ENCODE results near the gene GPR141.

- TF ChIP-seq, protein P1, sequence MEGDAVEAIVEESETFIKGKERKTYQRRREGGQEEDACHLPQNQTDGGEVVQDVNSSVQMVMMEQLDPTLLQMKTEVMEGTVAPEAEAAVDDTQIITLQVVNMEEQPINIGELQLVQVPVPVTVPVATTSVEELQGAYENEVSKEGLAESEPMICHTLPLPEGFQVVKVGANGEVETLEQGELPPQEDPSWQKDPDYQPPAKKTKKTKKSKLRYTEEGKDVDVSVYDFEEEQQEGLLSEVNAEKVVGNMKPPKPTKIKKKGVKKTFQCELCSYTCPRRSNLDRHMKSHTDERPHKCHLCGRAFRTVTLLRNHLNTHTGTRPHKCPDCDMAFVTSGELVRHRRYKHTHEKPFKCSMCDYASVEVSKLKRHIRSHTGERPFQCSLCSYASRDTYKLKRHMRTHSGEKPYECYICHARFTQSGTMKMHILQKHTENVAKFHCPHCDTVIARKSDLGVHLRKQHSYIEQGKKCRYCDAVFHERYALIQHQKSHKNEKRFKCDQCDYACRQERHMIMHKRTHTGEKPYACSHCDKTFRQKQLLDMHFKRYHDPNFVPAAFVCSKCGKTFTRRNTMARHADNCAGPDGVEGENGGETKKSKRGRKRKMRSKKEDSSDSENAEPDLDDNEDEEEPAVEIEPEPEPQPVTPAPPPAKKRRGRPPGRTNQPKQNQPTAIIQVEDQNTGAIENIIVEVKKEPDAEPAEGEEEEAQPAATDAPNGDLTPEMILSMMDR (IDR thresholded peaks at IDR 0.05; ENCODE audit: low read length) = no peak
- TF ChIP-seq EZH2 (optimal IDR thresholded peaks at IDR 0.05; ENCODE audit: low read depth, low read length) = no peak
Measured at GRCh38 chr7:37757563-37757962, 74.0 kb downstream of the GPR141 start.

All from MM.1S (cell line).